Measurements from ENCODE around the gene ELMOD2. TPM values are rescaled to one million over a fixed set of nuclear protein-coding genes. Genes with fewer than 3 reads are reported as not detected.

ELMOD2 gene
- total and polyA plus RNA-seq, 11 donors: 8.2 to 22.3 (median 15.6) TPM

DNA sequence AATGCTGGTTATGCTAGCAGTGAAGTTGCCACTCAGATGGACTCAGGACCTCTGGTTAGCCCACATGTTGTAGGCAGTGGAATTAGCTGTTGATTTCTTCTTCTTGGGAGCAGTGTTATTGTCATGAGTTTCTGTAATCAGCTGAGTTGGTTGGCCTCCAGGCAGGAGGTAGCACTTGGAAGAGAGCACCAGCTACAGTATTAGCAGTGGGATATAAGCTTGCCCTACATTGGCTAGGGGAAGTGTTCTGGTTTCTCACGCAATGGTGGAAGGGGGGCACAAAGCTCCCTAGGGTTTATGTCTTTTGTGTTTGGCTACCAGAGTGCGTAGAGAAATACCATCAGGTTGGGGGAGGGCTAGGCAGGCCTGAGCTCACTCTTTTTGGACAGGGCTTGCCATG is 78.7 kb downstream of the ELMOD2 start:
- 59 to 81% (median 75%) methylated on average over 2 of the region's 2 CpGs for WGBS, 4 donors

DNA sequence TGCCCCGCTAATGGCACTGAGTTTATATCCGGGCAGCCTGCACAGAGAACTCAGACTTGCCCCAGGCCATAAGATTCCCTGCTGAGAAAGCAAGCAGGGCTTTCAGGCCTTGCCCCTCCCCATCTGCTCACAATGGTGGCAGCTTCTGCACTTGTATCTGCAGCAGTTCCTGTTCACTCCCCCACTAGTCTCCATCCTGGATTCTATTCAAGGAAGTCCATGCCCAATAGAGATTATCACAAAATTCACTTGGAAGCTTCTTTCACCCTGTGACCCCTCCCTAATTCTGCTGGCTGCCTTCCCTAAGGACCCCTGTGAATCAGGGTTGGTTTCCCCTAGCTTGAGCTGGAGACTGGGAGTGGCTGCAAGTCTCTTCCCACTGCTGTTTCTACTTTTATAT is 79.3 kb downstream of the ELMOD2 start:
- Histone ChIP-seq H3K4me1 (peaks cover 4 to 26% (median 10%) of the 10 kb centered on the region in 12 donors), H3K27me3 (no peaks in the 10 kb centered on the region), H3K4me3 (no peak overlapping the region), H3K9me3 (no peaks in the 10 kb centered on the region), H3K27ac (peak overlapping the region in 10 of 12 donors; percentile 35 to 82 (median 72)), H3K36me3 (no peaks in the 10 kb centered on the region)
- ATAC-seq: peak; percentile 56 to 87 (median 76)
- intact Hi-C loops (cut with DNase I): loop anchor here in 3 of 10 donors (5.0 to 10.0 kb wide), 2 partner anchors 78 to 81 kb away; partner anchors contain the start of gene ELMOD2 (in 3 of the 3)
- TF ChIP-seq, protein P1, sequence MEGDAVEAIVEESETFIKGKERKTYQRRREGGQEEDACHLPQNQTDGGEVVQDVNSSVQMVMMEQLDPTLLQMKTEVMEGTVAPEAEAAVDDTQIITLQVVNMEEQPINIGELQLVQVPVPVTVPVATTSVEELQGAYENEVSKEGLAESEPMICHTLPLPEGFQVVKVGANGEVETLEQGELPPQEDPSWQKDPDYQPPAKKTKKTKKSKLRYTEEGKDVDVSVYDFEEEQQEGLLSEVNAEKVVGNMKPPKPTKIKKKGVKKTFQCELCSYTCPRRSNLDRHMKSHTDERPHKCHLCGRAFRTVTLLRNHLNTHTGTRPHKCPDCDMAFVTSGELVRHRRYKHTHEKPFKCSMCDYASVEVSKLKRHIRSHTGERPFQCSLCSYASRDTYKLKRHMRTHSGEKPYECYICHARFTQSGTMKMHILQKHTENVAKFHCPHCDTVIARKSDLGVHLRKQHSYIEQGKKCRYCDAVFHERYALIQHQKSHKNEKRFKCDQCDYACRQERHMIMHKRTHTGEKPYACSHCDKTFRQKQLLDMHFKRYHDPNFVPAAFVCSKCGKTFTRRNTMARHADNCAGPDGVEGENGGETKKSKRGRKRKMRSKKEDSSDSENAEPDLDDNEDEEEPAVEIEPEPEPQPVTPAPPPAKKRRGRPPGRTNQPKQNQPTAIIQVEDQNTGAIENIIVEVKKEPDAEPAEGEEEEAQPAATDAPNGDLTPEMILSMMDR (IDR thresholded peaks at IDR 0.05): no peak
- no peak for TF ChIP-seq POLR2A (IDR thresholded peaks at IDR 0.05)
- DNase-seq: peak in 4 of 5 donors; percentile 36 to 62 (median 50)
- WGBS, 4 donors: 31 to 100% (median 54%) methylated on average over 1 to 2 of the region's 2 CpGs

More for the DNA sequence above, 78.7 kb downstream of the ELMOD2 start:
- H3K4me3 ChIP-seq: no peak overlapping the region
- DNase-seq (no peak), ATAC-seq (peak in 3 of 4 donors; percentile 27 to 70 (median 51))
- no peaks in the 10 kb centered on the region for H3K27me3 ChIP-seq
- H3K4me1 ChIP-seq: peaks cover 4 to 26% (median 10%) of the 10 kb centered on the region in 12 donors
- no peaks in the 10 kb centered on the region for H3K36me3 ChIP-seq
- TF ChIP-seq, protein P1 (IDR thresholded peaks at IDR 0.05): no peak
- no peak for TF ChIP-seq POLR2A (IDR thresholded peaks at IDR 0.05)
- peak overlapping the region in 11 of 12 donors; percentile 10 to 82 (median 62) for H3K27ac ChIP-seq
- intact Hi-C loops (cut with DNase I): loop anchor here in 3 of 10 donors (5.0 to 10.0 kb wide), 2 partner anchors 78 to 80 kb away; partner anchors contain the start of gene ELMOD2 (in 3 of the 3)
- H3K9me3 ChIP-seq: no peaks in the 10 kb centered on the region

Other genes starting within 250 kb of the ELMOD2 start
- 10 to 100 TPM; 61.0 to 80.9 (median 70.3) TPM for gene SCOC, start 150.5 kb upstream of the ELMOD2 start, total RNA-seq
- 10 to 100 TPM; 49.1 to 87.1 TPM for gene SCOC, start 150.5 kb upstream of the ELMOD2 start, polyA plus RNA-seq
- 10 to 100 TPM; 52.6 to 86.4 (median 62.7) TPM for gene CLGN, start 96.5 kb upstream of the ELMOD2 start, total RNA-seq
- 10 to 100 TPM; 29.0 to 41.6 TPM for gene CLGN, start 96.5 kb upstream of the ELMOD2 start, polyA plus RNA-seq
- gene MGAT4D, start 25.9 kb upstream of the ELMOD2 start, total RNA-seq: not detected
- not detected for gene MGAT4D, start 25.9 kb upstream of the ELMOD2 start, polyA plus RNA-seq
- not detected for gene UCP1, start 44.8 kb downstream of the ELMOD2 start, total RNA-seq
- under 1 TPM in 1 of 2 donors, not detected in 1; 0.14 TPM for gene UCP1, start 44.8 kb downstream of the ELMOD2 start, polyA plus RNA-seq
- gene TBC1D9, start 232.2 kb downstream of the ELMOD2 start, total RNA-seq: 10 to 100 TPM in 8 of 9 donors, 1 to 10 TPM in 1; 8.5 to 26.5 (median 15.0) TPM
- 10 to 100 TPM in 1 of 2 donors, 1 to 10 TPM in 1; 4.6 to 10.1 TPM for gene TBC1D9, start 232.2 kb downstream of the ELMOD2 start, polyA plus RNA-seq

Measured in heart left ventricle (tissue), 16 donors.